Measurements from ENCODE around the gene LRRC31.

DNA sequence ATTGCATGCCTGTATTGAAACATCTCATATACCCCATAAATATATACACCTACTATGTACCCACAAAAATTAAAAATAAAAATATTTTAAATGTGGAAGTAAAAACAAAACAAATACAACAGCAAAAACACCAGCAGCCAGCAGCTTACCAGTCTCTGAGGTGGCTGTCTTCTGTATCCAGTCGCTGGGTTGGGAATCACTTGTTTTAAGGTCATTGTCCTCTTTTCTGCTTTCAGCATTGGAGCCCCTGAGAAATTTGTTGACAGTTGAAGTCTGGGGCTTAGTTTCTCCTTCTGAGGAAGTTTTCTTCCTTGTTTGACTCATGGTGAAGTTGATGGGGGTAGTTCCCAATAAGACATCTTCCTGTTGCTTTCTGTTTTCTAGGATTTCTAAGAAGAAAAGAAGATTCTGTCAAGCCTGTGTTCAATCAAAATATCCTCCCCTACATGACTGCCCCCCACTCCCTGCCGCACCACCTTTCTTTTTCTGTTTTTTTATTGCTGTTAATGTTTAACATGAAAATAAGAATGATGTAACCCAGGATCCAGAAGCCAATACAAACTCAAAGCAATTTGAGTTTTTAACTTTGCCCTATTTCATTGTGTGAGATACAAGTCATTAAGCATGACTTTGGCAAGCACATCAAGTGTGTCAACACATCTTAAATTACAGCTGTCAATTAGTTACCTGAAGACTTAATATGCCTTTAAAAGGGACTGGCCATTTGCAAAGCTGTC, at the start of gene LRRC31:
- no peak for TF ChIP-seq CTCF (conservative IDR thresholded peaks at IDR 0.05 in 1 of 2, IDR thresholded peaks at IDR 0.05 in 1 of 2; ENCODE audit: low read depth in 1 of 2, low read length in 2 of 2)
- TF ChIP-seq EZH2 (IDR thresholded peaks at IDR 0.05; ENCODE audit: low read length, missing control alignments) = no peak
